OCI-LY1 (cell line): Measurements from ENCODE around the gene UNCX.

Experiments
- H2AFZ ChIP-seq: fragments of 200-600 bp; sonication (generic), shearing (Covaris generic); 2 replicates; pipeline ENCODE4 v1.6.0; 2014; ENCODE audit warnings: antibody characterized with exemption, mild to moderate bottlenecking, low read length
- H3F3A ChIP-seq: fragments of 200-600 bp; sonication (generic), shearing (Covaris generic); 2 replicates; pipeline ENCODE4 v1.6.0; 2014; ENCODE audit warnings: mild to moderate bottlenecking, antibody characterized with exemption, low read length, moderate library complexity; ENCODE audit not compliant: insufficient read depth
- H3K27ac ChIP-seq: fragments of 200-600 bp; sonication (generic); 2 replicates; pipeline ENCODE4 v1.5.1; 2014; ENCODE audit warnings: low read length, mixed run types, mild to moderate bottlenecking, low read depth; ENCODE audit not compliant: poor library complexity, severe bottlenecking
- H3K27me3 ChIP-seq: fragments of 200-600 bp; sonication (generic); 2 replicates; pipeline ENCODE4 v1.6.0; 2014; ENCODE audit warnings: antibody characterized with exemption, mild to moderate bottlenecking, low read length, moderate library complexity; ENCODE audit not compliant: insufficient read depth
- H3K36me3 ChIP-seq: fragments of 200-600 bp; sonication (generic); 2 replicates; pipeline ENCODE4 v1.6.1; 2014; ENCODE audit warnings: mild to moderate bottlenecking, antibody characterized with exemption, low read length, moderate library complexity, mixed read lengths; ENCODE audit not compliant: insufficient read depth
- H3K4me1 ChIP-seq: fragments of 200-600 bp; sonication (generic); 2 replicates; pipeline ENCODE4 v1.5.1; 2014; ENCODE audit warnings: mild to moderate bottlenecking, low read length, moderate library complexity; ENCODE audit not compliant: insufficient read depth, severe bottlenecking
- H3K4me2 ChIP-seq: fragments of 200-600 bp; sonication (generic), shearing (Covaris generic); 2 replicates; pipeline ENCODE4 v1.6.1; 2014; ENCODE audit warnings: low read length
- H3K4me3 ChIP-seq: fragments of 200-600 bp; sonication (generic); 2 replicates; pipeline ENCODE4 v1.5.1; 2014; ENCODE audit warnings: low read length, low read depth, mild to moderate bottlenecking, mixed read lengths; ENCODE audit not compliant: poor library complexity, severe bottlenecking
- H3K79me2 ChIP-seq: fragments of 200-600 bp; shearing (Covaris generic); 2 replicates; pipeline ENCODE4 v1.6.1; 2016; ENCODE audit warnings: mixed run types, low read length, mixed read lengths; ENCODE audit not compliant: insufficient read depth
- H3K9ac ChIP-seq: fragments of 200-600 bp; sonication (generic), shearing (Covaris generic); 2 replicates; pipeline ENCODE4 v1.6.1; 2014; ENCODE audit warnings: mild to moderate bottlenecking, low read length, mixed read lengths
- H3K9me2 ChIP-seq: fragments of 200-600 bp; sonication (generic), shearing (Covaris generic); 2 replicates; pipeline ENCODE4 v1.6.1; 2014; ENCODE audit warnings: low read depth, mild to moderate bottlenecking, low read length, mixed read lengths
- H3K9me3 ChIP-seq: fragments of 200-600 bp; shearing (Covaris generic); 2 replicates; pipeline ENCODE4 v1.6.1; 2014; ENCODE audit warnings: low read length, mixed read lengths
- H4K20me1 ChIP-seq: fragments of 200-600 bp; sonication (generic), shearing (Covaris generic); 2 replicates; pipeline ENCODE4 v1.6.0; 2016; ENCODE audit warnings: mild to moderate bottlenecking, low read length; ENCODE audit not compliant: insufficient read depth
- EZH2 ChIP-seq: fragments of 200-600 bp; sonication (generic), shearing (Covaris generic); IDR thresholded peaks from 2 replicates; pipeline ENCODE4 v1.8.0; 2017; ENCODE audit warnings: borderline replicate concordance, mixed run types, mild to moderate bottlenecking, antibody characterized with exemption, low read length, moderate library complexity, mixed read lengths
- TF ChIP-seq, protein P1 (sequence below): fragments of 200-600 bp; sonication (generic), shearing (Covaris generic); IDR thresholded peaks from 2 replicates; pipeline ENCODE4 v1.5.1; 2017; ENCODE audit warnings: mild to moderate bottlenecking, antibody characterized with exemption, low read length, moderate library complexity, mixed read lengths

UNCX gene

DNA sequence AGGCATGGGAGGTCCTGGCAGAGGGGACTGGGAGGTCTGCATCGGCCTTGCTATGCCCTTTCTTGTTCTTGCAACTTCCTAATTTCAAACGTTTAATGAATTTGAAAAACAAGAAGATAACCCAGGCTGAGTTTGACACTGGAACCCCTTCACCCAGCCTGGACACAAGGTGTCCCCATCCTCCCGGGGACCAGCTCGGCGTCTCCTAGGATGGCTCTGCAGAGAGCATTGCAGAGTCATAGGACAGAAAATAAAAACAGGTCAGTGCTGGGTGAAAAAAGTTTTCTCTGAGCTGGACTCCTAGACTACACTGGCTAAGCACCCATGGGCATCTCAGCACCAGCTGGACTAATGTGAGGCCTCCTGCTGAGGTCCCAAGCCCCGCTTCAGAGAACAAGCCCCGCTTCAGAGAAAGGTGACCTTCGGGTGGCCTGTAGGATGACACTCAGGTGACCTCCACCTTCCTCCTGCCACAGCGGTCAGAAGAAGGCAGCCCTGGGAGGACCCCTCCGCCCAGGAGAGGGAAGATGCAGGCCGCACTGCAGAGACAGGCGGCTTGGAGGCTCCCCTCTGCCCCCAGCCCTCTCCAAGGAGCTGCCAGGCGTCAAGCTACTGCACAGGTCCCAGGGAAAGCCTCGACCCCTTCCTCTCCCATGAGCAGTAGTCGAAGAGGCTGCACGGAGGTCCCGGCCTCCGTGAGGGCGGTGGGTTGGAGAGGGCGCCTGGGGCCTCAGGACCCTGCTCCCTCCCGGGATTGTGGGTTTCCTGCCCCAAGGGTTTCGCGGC, 9.3 kb upstream of the UNCX start:
- Histone ChIP-seq H2AFZ (no peak overlapping the region), H4K20me1 (no peaks in the 10 kb centered on the region), H3K27me3 (0 out of 2 replicates have a peak, but pooled peaks cover 1% of the 10 kb centered on the region), H3K9ac (no peak overlapping the region), H3F3A (no peaks in the 10 kb centered on the region), H3K79me2 (no peaks in the 10 kb centered on the region), H3K4me3 (no peak overlapping the region), H3K9me3 (no peaks in the 10 kb centered on the region), H3K27ac (no peak overlapping the region), H3K36me3 (no peaks in the 10 kb centered on the region), H3K9me2 (no peaks in the 10 kb centered on the region), H3K4me1 (no peaks in the 10 kb centered on the region), H3K4me2 (no peak overlapping the region)
- TF ChIP-seq, protein P1, sequence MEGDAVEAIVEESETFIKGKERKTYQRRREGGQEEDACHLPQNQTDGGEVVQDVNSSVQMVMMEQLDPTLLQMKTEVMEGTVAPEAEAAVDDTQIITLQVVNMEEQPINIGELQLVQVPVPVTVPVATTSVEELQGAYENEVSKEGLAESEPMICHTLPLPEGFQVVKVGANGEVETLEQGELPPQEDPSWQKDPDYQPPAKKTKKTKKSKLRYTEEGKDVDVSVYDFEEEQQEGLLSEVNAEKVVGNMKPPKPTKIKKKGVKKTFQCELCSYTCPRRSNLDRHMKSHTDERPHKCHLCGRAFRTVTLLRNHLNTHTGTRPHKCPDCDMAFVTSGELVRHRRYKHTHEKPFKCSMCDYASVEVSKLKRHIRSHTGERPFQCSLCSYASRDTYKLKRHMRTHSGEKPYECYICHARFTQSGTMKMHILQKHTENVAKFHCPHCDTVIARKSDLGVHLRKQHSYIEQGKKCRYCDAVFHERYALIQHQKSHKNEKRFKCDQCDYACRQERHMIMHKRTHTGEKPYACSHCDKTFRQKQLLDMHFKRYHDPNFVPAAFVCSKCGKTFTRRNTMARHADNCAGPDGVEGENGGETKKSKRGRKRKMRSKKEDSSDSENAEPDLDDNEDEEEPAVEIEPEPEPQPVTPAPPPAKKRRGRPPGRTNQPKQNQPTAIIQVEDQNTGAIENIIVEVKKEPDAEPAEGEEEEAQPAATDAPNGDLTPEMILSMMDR, result no peak
- TF ChIP-seq EZH2, result no peak

DNA sequence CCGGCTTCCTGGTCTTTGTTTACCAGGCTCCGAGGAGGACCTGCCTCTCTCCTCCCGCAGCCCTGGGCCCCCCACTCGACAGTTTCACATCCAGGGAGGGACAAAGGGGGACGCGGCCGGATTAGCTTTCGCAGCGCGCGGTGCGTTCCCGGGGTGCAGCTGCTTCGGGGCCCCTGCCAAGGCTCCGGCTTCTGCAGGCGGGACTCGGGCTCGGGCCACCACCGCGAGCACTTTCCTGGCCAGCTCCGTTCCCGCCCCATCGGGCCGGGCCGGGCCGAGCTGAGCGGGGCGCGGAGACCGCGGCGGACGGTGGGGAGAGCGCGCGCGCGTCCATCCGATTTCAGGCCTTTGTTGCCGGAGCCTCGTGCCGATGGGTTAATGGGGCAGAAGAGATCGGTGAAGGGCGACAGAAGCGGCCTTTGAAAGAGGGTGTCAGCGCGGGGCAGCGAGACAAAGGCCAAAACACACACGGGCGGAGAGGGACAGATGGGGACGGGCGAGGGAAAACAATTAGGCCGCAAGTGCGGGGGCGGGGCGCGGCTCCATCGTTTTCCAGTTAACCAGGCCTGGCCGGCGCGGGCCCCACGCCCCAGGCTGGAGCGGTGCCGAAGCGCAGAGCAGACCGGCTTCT, 8.5 kb upstream of the UNCX start:
- no peak overlapping the region for H3K9ac ChIP-seq
- H3K36me3 ChIP-seq, result no peaks in the 10 kb centered on the region
- H3K4me1 ChIP-seq, result no peaks in the 10 kb centered on the region
- TF ChIP-seq, protein P1, result no peak
- TF ChIP-seq EZH2, result no peak
- H3K79me2 ChIP-seq, result no peaks in the 10 kb centered on the region
- H3K4me2 ChIP-seq, result no peak overlapping the region
- no peak overlapping the region for H3K27ac ChIP-seq
- no peaks in the 10 kb centered on the region for H3F3A ChIP-seq
- H3K9me2 ChIP-seq, result no peaks in the 10 kb centered on the region
- H2AFZ ChIP-seq, result no peak overlapping the region
- H4K20me1 ChIP-seq, result no peaks in the 10 kb centered on the region
- no peak overlapping the region for H3K4me3 ChIP-seq
- peaks cover 5% of the 10 kb centered on the region; the same call in 1 of the 2 replicates for H3K27me3 ChIP-seq
- H3K9me3 ChIP-seq, result no peaks in the 10 kb centered on the region

- H3K4me1 ChIP-seq, result no peaks in the 10 kb centered on the region
- no peaks in the 10 kb centered on the region for H3K79me2 ChIP-seq
- H3K4me3 ChIP-seq, result no peak overlapping the region
- H3K9ac ChIP-seq, result no peak overlapping the region
- H3K9me2 ChIP-seq, result no peaks in the 10 kb centered on the region
- H2AFZ ChIP-seq, result no peak overlapping the region
- H3K27ac ChIP-seq, result no peak overlapping the region
- no peak for TF ChIP-seq EZH2
- TF ChIP-seq, protein P1, result no peak
- H3F3A ChIP-seq, result no peaks in the 10 kb centered on the region
- H3K4me2 ChIP-seq, result no peak overlapping the region
- no peaks in the 10 kb centered on the region for H4K20me1 ChIP-seq
- H3K36me3 ChIP-seq, result no peaks in the 10 kb centered on the region
- peaks cover 5% of the 10 kb centered on the region; the same call in 1 of the 2 replicates for H3K27me3 ChIP-seq
- no peaks in the 10 kb centered on the region for H3K9me3 ChIP-seq
These were observed 7.6 kb upstream of the UNCX start for GRCh38 chr7:1225030-1225429.
